C4-2B (cell line): Measurements from ENCODE around the gene BAIAP3.

Source experiments
- H3K27ac ChIP-seq: fragments of 450-650 bp; 2 replicates; pipeline ENCODE4 v1.5.1; 2017
- CTCF ChIP-seq: fragments of 450-650 bp; conservative IDR thresholded peaks from 2 replicates; pipeline ENCODE4 v1.5.1; 2017; ENCODE audit warnings: mild to moderate bottlenecking
- ZFX ChIP-seq: fragments of 450-650 bp; IDR thresholded peaks from 2 replicates; pipeline ENCODE4 v1.6.1; 2017

Gene BAIAP3

GRCh38 chr16:1308036-1308976 is 25.1 kb upstream of the BAIAP3 start:
- peak overlapping the region; percentile 93 for H3K27ac ChIP-seq
- no peak for TF ChIP-seq CTCF

- peak; percentile 100 for TF ChIP-seq ZFX
- no peak for TF ChIP-seq CTCF
- H3K27ac ChIP-seq = peak within 1 kb of the TSS; percentile 93
Measured at GRCh38 chr16:1308977-1309885, 24.2 kb upstream of the BAIAP3 start, which contains the start of gene UBE2I. UBE2I (plus strand) TSS chr16:1309636; CDS start chr16:1314031, 4,395 bp downstream.

- TF ChIP-seq ZFX = peak; percentile 4; the same call in 1 of the 2 replicates
- TF ChIP-seq CTCF = no peak
- peak overlapping the region; percentile 93 for H3K27ac ChIP-seq
Measured at GRCh38 chr16:1309888-1310831, 23.3 kb upstream of the BAIAP3 start.

- H3K27ac ChIP-seq = peak overlapping the region; percentile 93
Measured at GRCh38 chr16:1310832-1311200, 22.6 kb upstream of the BAIAP3 start.

GRCh38 chr16:1311212-1311737 is 22.2 kb upstream of the BAIAP3 start:
- peak overlapping the region; percentile 93 for H3K27ac ChIP-seq
- no peak for TF ChIP-seq CTCF
- no peak for TF ChIP-seq ZFX

More at GRCh38 chr16:1310832-1311200, 22.6 kb upstream of the BAIAP3 start:
- TF ChIP-seq ZFX (no peak), CTCF (no peak)

- H3K27ac ChIP-seq = peak overlapping the region; percentile 93
- TF ChIP-seq ZFX = no peak
- no peak for TF ChIP-seq CTCF
Measured at GRCh38 chr16:1311738-1312466, 21.5 kb upstream of the BAIAP3 start.
